ENCODE measurements around the gene TACR3.

- TF ChIP-seq CTCF (IDR thresholded peaks at IDR 0.05) = no peak
- TF ChIP-seq POLR2A (IDR thresholded peaks at IDR 0.05) = no peak
Observed at GRCh38 chr4:103756741-103757140, 37.0 kb upstream of the TACR3 start.
